NCI-H2029 treated with DMSO at 0.1 percent for 48 hours (cell line): ENCODE results near the gene CAMKV.
"Not testable (repeated sequence)": the region's sequence is repeated elsewhere in the genome, so short reads cannot be mapped to it uniquely, and the experiment has no call there.

Source experiments
- DNase-seq: peaks from one replicate; lab custom pipeline; 2025; lab: John Stamatoyannopoulos, UW

The CAMKV gene

GRCh38 chr3:49869525-49870126 lies at the start of gene CAMKV:
Gene CAMKV, minus strand, starts transcription at chr3:49869906. Its CDS starts 7,518 bp downstream, at chr3:49862388.
- DNase-seq: no peak

- DNase-seq: not testable (repeated sequence)
Observed at GRCh38 chr3:49917806-49918590, 48.3 kb upstream of the CAMKV start.

- no peak for DNase-seq
Observed at GRCh38 chr3:49916686-49917085, 47.0 kb upstream of the CAMKV start.

GRCh38 chr3:49914906-49915305 lies 45.2 kb upstream of the CAMKV start:
- no peak for DNase-seq

GRCh38 chr3:49912881-49913281 lies 43.2 kb upstream of the CAMKV start:
- no peak for DNase-seq

GRCh38 chr3:49911611-49912010 lies 41.9 kb upstream of the CAMKV start:
- no peak for DNase-seq

- no peak for DNase-seq
Observed at GRCh38 chr3:49911124-49911420, 41.4 kb upstream of the CAMKV start.

GRCh38 chr3:49910409-49911123 lies 40.9 kb upstream of the CAMKV start:
- DNase-seq: no peak

GRCh38 chr3:49908373-49909199 lies 38.9 kb upstream of the CAMKV start:
- no peak for DNase-seq

GRCh38 chr3:49906073-49906743 lies 36.5 kb upstream of the CAMKV start:
- DNase-seq: no peak

GRCh38 chr3:49904448-49904847 lies 34.7 kb upstream of the CAMKV start:
- DNase-seq: not testable (repeated sequence)

GRCh38 chr3:49903451-49904424 lies 34.0 kb upstream of the CAMKV start, which contains the start of gene MST1R:
Gene MST1R, minus strand, starts transcription at chr3:49903873. Its CDS starts 264 bp downstream, at chr3:49903609.
- DNase-seq: peak; percentile 67

GRCh38 chr3:49902511-49903345 lies 33.0 kb upstream of the CAMKV start:
- no peak for DNase-seq

GRCh38 chr3:49901366-49902339 lies 31.9 kb upstream of the CAMKV start:
- no peak for DNase-seq

- no peak for DNase-seq
Observed at GRCh38 chr3:49900491-49901153, 30.9 kb upstream of the CAMKV start.

- DNase-seq: no peak
Observed at GRCh38 chr3:49899815-49900214, 30.1 kb upstream of the CAMKV start.

- DNase-seq: no peak
Observed at GRCh38 chr3:49898991-49899390, 29.3 kb upstream of the CAMKV start.

- no peak for DNase-seq
Observed at GRCh38 chr3:49896345-49896744, 26.6 kb upstream of the CAMKV start.
